ENCODE measurements around the gene ZHX3. TPM values are rescaled to one million over a fixed set of nuclear protein-coding genes. Genes with fewer than 3 reads are reported as not detected.

The ZHX3 gene
- total and polyA plus RNA-seq, 2 donors (not counting 1 experiment from before 2014, with no cell fraction given): 4.3 to 22.2 TPM

GRCh38 chr20:41248368-41249024 is 69.0 kb downstream of the ZHX3 start:
- Histone ChIP-seq H2AFZ (ENCODE audit: insufficient read depth, low read depth, low read length, poor library complexity, severe bottlenecking) (peak overlapping the region; percentile 40), H3K27ac (ENCODE audit: low read length in 2 of 2) (peak overlapping the region; percentile 42 to 49), H3K36me3 (replicated peaks in 1 of 2; ENCODE audit: control extremely low read depth in 1 of 2, control insufficient read depth in 1 of 2, extremely low read depth in 1 of 2, insufficient read depth in 2 of 2, low read length in 1 of 2) (no peaks in the 10 kb centered on the region), H3K4me3 (ENCODE audit: control extremely low read depth in 1 of 5, extremely low read depth in 1 of 5, insufficient read depth in 1 of 5, low read depth in 2 of 5, low read length in 4 of 5) (peak overlapping the region in 2 of 5 experiments; percentile 15 to 40), H3K9ac (ENCODE audit: low read length) (peak overlapping the region; percentile 46), H4K20me1 (ENCODE audit: control insufficient read depth, insufficient read depth, low read length, poor library complexity, severe bottlenecking) (no peaks in the 10 kb centered on the region), H3K4me2 (replicated peaks; ENCODE audit: low read depth, low read length, poor library complexity, severe bottlenecking) (peak overlapping the region; percentile 65), H3K79me2 (ENCODE audit: control insufficient read depth, insufficient read depth, low read length) (no peaks in the 10 kb centered on the region), H3K27me3 (replicated peaks in 1 of 4; ENCODE audit: control extremely low read depth in 1 of 4, control insufficient read depth in 3 of 4, insufficient read depth in 4 of 4, low read length in 3 of 4) (no peaks in the 10 kb centered on the region), H3K4me1 (ENCODE audit: control insufficient read depth in 2 of 2, insufficient read depth in 2 of 2, low read length in 2 of 2) (peaks cover 59 to 64% of the 10 kb centered on the region in 2 donors), H3K9me3 (ENCODE audit: control extremely low read depth in 1 of 3, control insufficient read depth in 2 of 3, insufficient read depth in 1 of 3, low read length in 2 of 3) (no peaks in the 10 kb centered on the region)
- TF ChIP-seq CTCF (IDR thresholded peaks at IDR 0.05): no peak
- no peak for TF ChIP-seq EZH2 (IDR thresholded peaks at IDR 0.05; ENCODE audit: borderline replicate concordance, insufficient read depth, low read depth, low read length, poor library complexity, severe bottlenecking)
- Mint-ChIP-seq H3K4me3 (peak overlapping the region; percentile 67), H3K27ac (peak overlapping the region; percentile 85), H3K27me3 (no peaks in the 10 kb centered on the region), H3K9me3 (ENCODE audit: insufficient read depth) (no peaks in the 10 kb centered on the region), H3K4me1 (peaks cover 60% of the 10 kb centered on the region)
- ChIA-PET POLR2A (no interaction called here), CTCF (interaction anchor here (0.7 to 1.7 kb wide), 6 partner anchors 15 to 107 kb away, joined by 3 to 5 read pairs (median 4); no protein-coding TSS in a partner anchor)
- DNase-seq: no peak
- no CpG with 5 or more reads among the region's 4 CpGs for WGBS (ENCODE audit: insufficient coverage)
- intact Hi-C loops (cut with micrococcal nuclease): loop anchor here (1.0 to 5.0 kb wide), 4 partner anchors 16 to 111 kb away; partner anchors contain the start of genes LPIN3 and PLCG1
- peak; percentile 36 for ATAC-seq (ENCODE audit: low read depth)

All from B cell (primary cell).